MCF 10A (cell line): ENCODE results near the gene DMBT1. TPM values are rescaled to one million over a fixed set of nuclear protein-coding genes. Genes with fewer than 3 reads are reported as not detected.

Experiments used
- BruUV-seq: library from RNA; stranded (reverse); fragments of 400-500 nt; replicated peaks from 2 replicates; lab custom pipeline; 2021; lab: Mats Ljungman, UMichigan
- CTCF ChIA-PET: fragments of 300-600 bp; sonication (Branson Sonifier 250); formaldehyde crosslinking; extraction: SDS; loops from one replicate; lab custom pipeline; 2021; ENCODE audit warnings: antibody characterized with exemption, inconsistent platforms; lab: Yijun Ruan, JAX
- POLR2A ChIA-PET: fragments of 300-600, 350-650 bp; sonication (Branson Sonifier 250); formaldehyde crosslinking; extraction: SDS; loops from one replicate; lab custom pipeline; 2020; ENCODE audit warnings: antibody characterized with exemption, inconsistent platforms; lab: Yijun Ruan, JAX
- DNase-seq: peaks from one replicate; pipeline ENCODE4 v3.0.0-alpha.2; 2018; ENCODE audit not compliant: unreplicated experiment
- H3K27ac Mint-ChIP-seq: one replicate; pipeline ENCODE4 v1.8.0; 2022; ENCODE audit warnings: mild to moderate bottlenecking, low read depth, mixed read lengths; ENCODE audit not compliant: unreplicated experiment
- H3K27me3 Mint-ChIP-seq: one replicate; pipeline ENCODE4 v1.8.0; 2022; ENCODE audit warnings: mixed read lengths; ENCODE audit not compliant: insufficient read depth, unreplicated experiment
- H3K36me3 Mint-ChIP-seq: one replicate; pipeline ENCODE4 v1.8.0; 2022; ENCODE audit warnings: mild to moderate bottlenecking, moderate library complexity, mixed read lengths; ENCODE audit not compliant: insufficient read depth, unreplicated experiment
- H3K4me1 Mint-ChIP-seq: one replicate; pipeline ENCODE4 v1.8.0; 2022; ENCODE audit warnings: mixed read lengths; ENCODE audit not compliant: insufficient read depth, unreplicated experiment
- H3K4me3 Mint-ChIP-seq: one replicate; pipeline ENCODE4 v1.8.0; 2022; ENCODE audit warnings: mild to moderate bottlenecking, moderate library complexity, mixed read lengths; ENCODE audit not compliant: unreplicated experiment
- H3K9me3 Mint-ChIP-seq: one replicate; pipeline ENCODE4 v1.8.0; 2022; ENCODE audit warnings: mixed read lengths; ENCODE audit not compliant: unreplicated experiment
- CTCF ChIP-seq: fragments of 200-600 bp; IDR thresholded peaks from one replicate; pipeline ENCODE4 v1.8.0; 2022; ENCODE audit warnings: antibody characterized with exemption, mild to moderate bottlenecking; ENCODE audit not compliant: unreplicated experiment
- intact Hi-C: fragments of 100-400 bp; cut with micrococcal nuclease; formaldehyde crosslinking; loops from 2 replicates; pipeline ENCODE4 v1.14.1; 2022
- total RNA-seq: library from RNA; stranded (reverse); gene quantifications from 2 replicates; pipeline ENCODE4 v1.2.3, GENCODE V29; 2022

The DMBT1 gene
- total RNA-seq, 1 experiment from 2014 or later: 7.6 TPM

GRCh38 chr10:122544493-122544892 lies 16.1 kb upstream of the DMBT1 start:
- no peaks in the 10 kb centered on the region for H3K27me3 Mint-ChIP-seq
- no peak for TF ChIP-seq CTCF
- H3K27ac Mint-ChIP-seq: no peak overlapping the region
- H3K4me3 Mint-ChIP-seq: no peak overlapping the region
- peaks cover 13% of the 10 kb centered on the region for H3K4me1 Mint-ChIP-seq
- no peak for DNase-seq
- CTCF ChIA-PET: interaction anchor here (1.2 kb wide), 1 partner anchor 21 kb away, joined by 5 read pairs; no protein-coding TSS in a partner anchor
- no TSS peak for BruUV-seq
- intact Hi-C loops: no loop called here
- no peaks in the 10 kb centered on the region for H3K36me3 Mint-ChIP-seq
- H3K9me3 Mint-ChIP-seq: no peaks in the 10 kb centered on the region
- POLR2A ChIA-PET: interaction anchor here (1.3 kb wide), 1 partner anchor 39 kb away, joined by 3 read pairs; no protein-coding TSS in a partner anchor

GRCh38 chr10:122546242-122546641 lies 14.3 kb upstream of the DMBT1 start:
- ChIA-PET POLR2A (no interaction called here), CTCF (no interaction called here)
- Mint-ChIP-seq H3K27me3 (no peaks in the 10 kb centered on the region), H3K36me3 (no peaks in the 10 kb centered on the region), H3K4me1 (peaks cover 13% of the 10 kb centered on the region), H3K9me3 (no peaks in the 10 kb centered on the region), H3K4me3 (no peak overlapping the region), H3K27ac (no peak overlapping the region)
- intact Hi-C loops: no loop called here
- no TSS peak for BruUV-seq
- TF ChIP-seq CTCF: no peak
- no peak for DNase-seq

GRCh38 chr10:122548407-122549085 lies 12.0 kb upstream of the DMBT1 start:
- Mint-ChIP-seq H3K27ac (no peak overlapping the region), H3K4me1 (peaks cover 12% of the 10 kb centered on the region), H3K36me3 (no peaks in the 10 kb centered on the region), H3K4me3 (no peak overlapping the region), H3K9me3 (no peaks in the 10 kb centered on the region), H3K27me3 (no peaks in the 10 kb centered on the region)
- BruUV-seq: no TSS peak
- DNase-seq: no peak
- POLR2A ChIA-PET: interaction anchor here (0.6 to 1.2 kb wide), 3 partner anchors 17 to 79 kb away, joined by 3 to 4 read pairs (median 3); no protein-coding TSS in a partner anchor
- CTCF ChIA-PET: interaction anchor here (0.8 to 1.1 kb wide), 3 partner anchors 10 to 19 kb away, joined by 3 to 6 read pairs (median 3); no protein-coding TSS in a partner anchor
- intact Hi-C loops: no loop called here
- TF ChIP-seq CTCF: no peak

GRCh38 chr10:122549636-122550035 lies 10.9 kb upstream of the DMBT1 start:
- no TSS peak for BruUV-seq
- Mint-ChIP-seq H3K27me3 (no peaks in the 10 kb centered on the region), H3K36me3 (no peaks in the 10 kb centered on the region), H3K27ac (no peak overlapping the region), H3K4me1 (peaks cover 6% of the 10 kb centered on the region), H3K9me3 (no peaks in the 10 kb centered on the region), H3K4me3 (no peak overlapping the region)
- intact Hi-C loops: no loop called here
- ChIA-PET CTCF (no interaction called here), POLR2A (no interaction called here)
- no peak for TF ChIP-seq CTCF
- no peak for DNase-seq
